Right cardiac atrium (tissue), 5 donors: Measurements from ENCODE around the gene SCN9A. TPM values are rescaled to one million over a fixed set of nuclear protein-coding genes. Genes with fewer than 3 reads are reported as not detected.

Experiments used
- ATAC-seq, 2 donors: fragments of 200-7000 bp; cut with Tn5 transposase; one replicate each; pipeline versions ENCODE4 v1.8.0 to v1.9.1; 2020; ENCODE audit warnings: moderate library complexity in 2 of 2, mild to moderate bottlenecking in 1 of 2
- DNase-seq, 3 donors: peaks; one replicate each; pipeline ENCODE4 v3.0.0-alpha.2; 2020
- H3K27ac ChIP-seq: one replicate; pipeline ENCODE4 v1.5.1; 2013; ENCODE audit warnings: mild to moderate bottlenecking, low read length, control low read depth, moderate library complexity
- H3K27me3 ChIP-seq: one replicate; pipeline ENCODE4 v1.6.1; 2013; ENCODE audit not compliant: control insufficient read depth, insufficient read depth
- H3K4me1 ChIP-seq: one replicate; pipeline ENCODE4 v1.6.1; 2013; ENCODE audit warnings: low read length; ENCODE audit not compliant: control insufficient read depth, insufficient read depth
- H3K4me3 ChIP-seq: one replicate; pipeline ENCODE4 v1.5.1; 2013; ENCODE audit warnings: low read length, control low read depth
- H3K9me3 ChIP-seq: one replicate; pipeline ENCODE4 v1.6.1; 2013; ENCODE audit warnings: low read length; ENCODE audit not compliant: control insufficient read depth
- WGBS: extraction: QIAGEN DNeasy Blood & Tissue Kit; methylation state at CpG from one replicate; pipeline ENCODE4 v1.1.7; 2013; 5-methylcytosine and 5-hydroxymethylcytosine counted together
- intact Hi-C, 4 donors: fragments of 100-400 bp; cut with DNase I; formaldehyde crosslinking; loops; one replicate each; pipeline versions ENCODE4 v1.11.0 to v1.14.0; 2022 to 2023
- polyA plus RNA-seq: library from polyadenylated mRNA; stranded (reverse); fragments of 200-250 nt; gene quantifications from one replicate; pipeline ENCODE4 v1.2.3, GENCODE V29; 2013
- total RNA-seq, 4 donors: library from RNA; stranded (reverse); fragmentation: NEBNext Ultra II Directional; extraction: Animal tissue kit (Norgen Biotek cat#: 25700); gene quantifications; one replicate each; pipeline ENCODE4 v1.2.1, GENCODE V29; 2021
- donor health status: healthy with polysubstance abuse.
- donor health status: DM: no; HTN: yes; CAD: no.
- donor health status: DM: no; HTN: no; CAD: no.
- donor health status: DM: no; HTN: yes; CAD: no; lungs with severe emphysema.
- donor health status: DM: yes; HTN: yes; CAD: no.

The SCN9A gene
- total and polyA plus RNA-seq, 5 donors = 0.43 to 1.5 (median 1.0) TPM

- Histone ChIP-seq H3K27me3 (no peaks in the 10 kb centered on the region), H3K9me3 (no peaks in the 10 kb centered on the region), H3K4me1 (no peaks in the 10 kb centered on the region), H3K4me3 (no peak overlapping the region), H3K27ac (no peak overlapping the region)
- intact Hi-C loops = no loop called here
- 92% methylated on average over 6 of the region's 6 CpGs for WGBS
- ATAC-seq (no peak), DNase-seq (no peak)
These were observed 29.8 kb upstream of the SCN9A start for GRCh38 chr2:166405569-166405926.

- Histone ChIP-seq H3K4me3 (no peak overlapping the region), H3K27ac (no peak overlapping the region), H3K9me3 (no peaks in the 10 kb centered on the region), H3K4me1 (no peaks in the 10 kb centered on the region), H3K27me3 (no peaks in the 10 kb centered on the region)
- 67% methylated on average over 2 of the region's 2 CpGs for WGBS
- ATAC-seq = no peak
- no peak for DNase-seq
- intact Hi-C loops = no loop called here
These were observed 29.3 kb upstream of the SCN9A start for GRCh38 chr2:166404831-166405568.

DNA sequence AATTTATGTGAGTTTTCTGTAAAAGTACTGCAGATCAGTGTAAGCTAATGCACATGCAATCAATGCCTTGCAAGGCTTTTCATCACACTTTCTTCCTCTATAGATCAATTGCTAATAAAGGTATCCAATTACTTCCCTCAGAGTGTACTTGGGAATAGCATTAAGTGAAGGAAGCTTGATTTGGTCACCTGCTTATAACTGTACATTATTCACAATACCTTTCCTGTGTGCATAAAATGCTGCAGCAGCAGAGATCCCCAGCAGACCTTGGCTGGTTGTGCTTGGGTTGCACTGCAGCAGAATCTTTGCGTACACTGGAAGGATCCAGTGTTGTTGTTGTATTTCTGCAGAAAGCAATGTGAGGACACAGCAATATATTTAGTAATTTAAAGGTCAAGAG, 18.5 kb upstream of the SCN9A start:
- intact Hi-C loops = no loop called here
- Histone ChIP-seq H3K4me3 (no peak overlapping the region), H3K27ac (no peak overlapping the region), H3K4me1 (no peaks in the 10 kb centered on the region), H3K9me3 (no peaks in the 10 kb centered on the region), H3K27me3 (no peaks in the 10 kb centered on the region)
- DNase-seq = no peak
- ATAC-seq = no peak
- WGBS = 93% methylated on average over 1 of the region's 1 CpG

- H3K27ac ChIP-seq = no peak overlapping the region
- DNase-seq = no peak
- no peaks in the 10 kb centered on the region for H3K27me3 ChIP-seq
- WGBS = 72% methylated on average over 3 of the region's 3 CpGs
- H3K9me3 ChIP-seq = no peaks in the 10 kb centered on the region
- ATAC-seq = no peak
- H3K4me1 ChIP-seq = no peaks in the 10 kb centered on the region
- intact Hi-C loops = no loop called here
- H3K4me3 ChIP-seq = no peak overlapping the region
These were observed 17.3 kb upstream of the SCN9A start for GRCh38 chr2:166393008-166393407.

GRCh38 chr2:166388481-166389070, 12.8 kb upstream of the SCN9A start:
- ATAC-seq (no peak), DNase-seq (no peak)
- 31% methylated on average over 3 of the region's 3 CpGs for WGBS

GRCh38 chr2:166385313-166385712, 9.6 kb upstream of the SCN9A start:
- ATAC-seq = no peak

More at GRCh38 chr2:166388481-166389070, 12.8 kb upstream of the SCN9A start:
- H3K27ac ChIP-seq = no peak overlapping the region
- H3K4me1 ChIP-seq = no peaks in the 10 kb centered on the region
- no peaks in the 10 kb centered on the region for H3K27me3 ChIP-seq
- H3K4me3 ChIP-seq = no peak overlapping the region
- H3K9me3 ChIP-seq = no peaks in the 10 kb centered on the region
- intact Hi-C loops = no loop called here

GRCh38 chr2:166384774-166385173, 9.0 kb upstream of the SCN9A start:
- ATAC-seq = no peak
- Histone ChIP-seq H3K4me1 (no peaks in the 10 kb centered on the region), H3K27me3 (no peaks in the 10 kb centered on the region), H3K4me3 (no peak overlapping the region), H3K27ac (no peak overlapping the region), H3K9me3 (no peaks in the 10 kb centered on the region)
- 64% methylated on average over 8 of the region's 8 CpGs for WGBS
- no peak for DNase-seq
- intact Hi-C loops = no loop called here

More at GRCh38 chr2:166385313-166385712, 9.6 kb upstream of the SCN9A start:
- H3K27ac ChIP-seq = no peak overlapping the region
- no peaks in the 10 kb centered on the region for H3K4me1 ChIP-seq
- no peak overlapping the region for H3K4me3 ChIP-seq
- H3K9me3 ChIP-seq = no peaks in the 10 kb centered on the region
- DNase-seq = no peak
- WGBS = 95% methylated on average over 1 of the region's 1 CpG
- intact Hi-C loops = no loop called here
- no peaks in the 10 kb centered on the region for H3K27me3 ChIP-seq

GRCh38 chr2:166382448-166382847, 6.7 kb upstream of the SCN9A start:
- 91% methylated on average over 3 of the region's 3 CpGs for WGBS
- Histone ChIP-seq H3K9me3 (no peaks in the 10 kb centered on the region), H3K4me3 (no peak overlapping the region), H3K27ac (no peak overlapping the region), H3K4me1 (no peaks in the 10 kb centered on the region), H3K27me3 (no peaks in the 10 kb centered on the region)
- intact Hi-C loops = no loop called here
- ATAC-seq (no peak), DNase-seq (no peak)

GRCh38 chr2:166380615-166381014, 4.9 kb upstream of the SCN9A start:
- WGBS = 37% methylated on average over 1 of the region's 1 CpG
- Histone ChIP-seq H3K9me3 (no peaks in the 10 kb centered on the region), H3K27ac (no peak overlapping the region), H3K27me3 (no peaks in the 10 kb centered on the region), H3K4me3 (no peak overlapping the region), H3K4me1 (no peaks in the 10 kb centered on the region)
- intact Hi-C loops = no loop called here
- no peak for DNase-seq
- ATAC-seq = no peak

GRCh38 chr2:166376873-166377272, 1.1 kb upstream of the SCN9A start:
- intact Hi-C loops = no loop called here
- ATAC-seq (no peak), DNase-seq (no peak)
- Histone ChIP-seq H3K9me3 (no peaks in the 10 kb centered on the region), H3K4me3 (no peak overlapping the region), H3K27ac (no peak overlapping the region), H3K4me1 (no peaks in the 10 kb centered on the region), H3K27me3 (no peaks in the 10 kb centered on the region)
- WGBS = 64% methylated on average over 2 of the region's 2 CpGs

- Histone ChIP-seq H3K9me3 (no peaks in the 10 kb centered on the region), H3K4me1 (no peaks in the 10 kb centered on the region), H3K27me3 (no peaks in the 10 kb centered on the region), H3K4me3 (peak overlapping the region; percentile 53), H3K27ac (no peak overlapping the region)
- ATAC-seq (no peak), DNase-seq (no peak)
- WGBS = 11% methylated on average over 11 of the region's 11 CpGs
- intact Hi-C loops = no loop called here
These were observed 714 bp upstream of the SCN9A start for GRCh38 chr2:166376488-166376828.
